HepG2 (cell line): ENCODE results near the gene PHEX. TPM values are rescaled to one million over a fixed set of nuclear protein-coding genes. Genes with fewer than 3 reads are reported as not detected.

Source experiments
- ATAC-seq: fragments of 200-7000 bp; cut with Tn5 transposase; 3 replicates; pipeline ENCODE4 v1.9.1; 2020; ENCODE audit warnings: mild to moderate bottlenecking, moderate library complexity
- BruUV-seq: library from RNA; stranded (reverse); fragments of 400-500 nt; replicated peaks from 2 replicates; lab custom pipeline; 2021; lab: Mats Ljungman, UMichigan
- CTCF ChIA-PET: fragments of 300-600 bp; formaldehyde crosslinking; extraction: SDS; loops from one replicate; lab custom pipeline; 2021; ENCODE audit warnings: low total read pairs, inconsistent platforms, low intra/inter-chr PET ratio; lab: Yijun Ruan, JAX
- POLR2A ChIA-PET: fragments of 350-600 bp; sonication (Branson Sonifier 250); formaldehyde crosslinking; loops from one replicate; lab custom pipeline; 2020; ENCODE audit warnings: antibody characterized with exemption, inconsistent platforms; lab: Yijun Ruan, JAX
- DNase-seq: peaks from one replicate; pipeline ENCODE4 v3.0.0-alpha.2; 2015; ENCODE audit warnings: low spot score
- FAIRE-seq: peaks from 3 replicates; lab custom pipeline; 2011; peaks lifted over from hg19 to GRCh38; lab: Jason Lieb, UNC
- H2AFZ ChIP-seq: one replicate; pipeline ENCODE4 v1.6.1; 2011; ENCODE audit warnings: low read length, inconsistent platforms
- H3K27ac ChIP-seq: fragments of 300-600 bp; 3 replicates; pipeline ENCODE4 v1.8.0; 2011; ENCODE audit warnings: mixed run types, mild to moderate bottlenecking, mixed read lengths, low read length, inconsistent platforms; ENCODE audit not compliant: insufficient read depth; ENCODE audit errors: extremely low read length
- H3K27me3 ChIP-seq, 2 experiments: fragments of 200-600 bp in 1 of 2; 2 replicates in 1 of 2; 3 replicates in 1 of 2; pipeline versions ENCODE4 v1.6.0 to v1.8.0; 2011; ENCODE audit warnings: low read length in 2 of 2, mild to moderate bottlenecking in 2 of 2, moderate library complexity in 2 of 2, inconsistent platforms in 1 of 2; ENCODE audit not compliant: insufficient read depth in 2 of 2, control insufficient read depth in 1 of 2
- H3K36me3 ChIP-seq, 2 experiments: fragments of 200-600 bp in 1 of 2; replicated peaks in 1 of 2; 2 replicates in 1 of 2; 3 replicates in 1 of 2; pipeline versions ENCODE4 v1.5.1 to v1.8.0; 2011; ENCODE audit warnings: low read length in 2 of 2, inconsistent platforms in 1 of 2; ENCODE audit not compliant: insufficient read depth in 2 of 2, control insufficient read depth in 1 of 2
- H3K4me1 ChIP-seq: 2 replicates; pipeline ENCODE4 v1.5.1; 2012; ENCODE audit warnings: low read length, inconsistent platforms; ENCODE audit not compliant: insufficient read depth
- H3K4me2 ChIP-seq: 2 replicates; pipeline ENCODE4 v1.6.0; 2011; ENCODE audit warnings: low read depth, low read length, inconsistent platforms
- H3K4me3 ChIP-seq, 3 experiments: fragments of 200-600 bp in 1 of 3; sonication (generic), shearing (Covaris generic) in 1 of 3; replicated peaks in 1 of 3; 2 replicates each; pipeline ENCODE4 v1.5.1; 2011 to 2016; ENCODE audit warnings: low read length in 3 of 3, inconsistent platforms in 2 of 3, low read depth in 2 of 3, mild to moderate bottlenecking in 2 of 3, control low read depth in 1 of 3, mixed read lengths in 1 of 3; ENCODE audit not compliant: insufficient read depth in 1 of 3
- H3K79me2 ChIP-seq: one replicate; pipeline ENCODE4 v1.6.1; 2011; ENCODE audit warnings: low read length, inconsistent platforms; ENCODE audit not compliant: insufficient read depth
- H3K9ac ChIP-seq: 2 replicates; pipeline ENCODE4 v1.6.0; 2011; ENCODE audit warnings: mild to moderate bottlenecking, low read depth, low read length, inconsistent platforms; ENCODE audit not compliant: insufficient read depth
- H3K9me3 ChIP-seq: 2 replicates; pipeline ENCODE4 v1.5.1; 2012; ENCODE audit warnings: mild to moderate bottlenecking, low read length
- H4K20me1 ChIP-seq: 2 replicates; pipeline ENCODE4 v1.6.0; 2011; ENCODE audit warnings: inconsistent platforms, mild to moderate bottlenecking, low read length, moderate library complexity; ENCODE audit not compliant: insufficient read depth
- FOSL2 ChIP-seq: sonication (generic); formaldehyde crosslinking; IDR thresholded peaks from 2 replicates; pipeline ENCODE4 v1.4.0; 2020; ENCODE audit warnings: missing genetic modification reagents
- MAFK ChIP-seq, 2 experiments: IDR thresholded peaks in 1 of 2; conservative IDR thresholded peaks in 1 of 2; 2 replicates each; pipeline ENCODE4 v1.6.1; 2011; ENCODE audit warnings: improper control_type of control experiment in 2 of 2, low read length in 2 of 2
- NPAS2 ChIP-seq: sonication (generic); formaldehyde crosslinking; IDR thresholded peaks from 2 replicates; pipeline ENCODE4 v1.8.0; 2022; ENCODE audit warnings: mild to moderate bottlenecking, missing genetic modification reagents, borderline replicate concordance
- SIX4 ChIP-seq: sonication (generic); formaldehyde crosslinking; IDR thresholded peaks from 2 replicates; pipeline ENCODE4 v1.4.0; 2020; ENCODE audit warnings: missing genetic modification reagents
- SRSF9 ChIP-seq: fragments of 200-400 bp; formaldehyde crosslinking; IDR thresholded peaks from 2 replicates; pipeline ENCODE4 v1.6.1; 2018; ENCODE audit warnings: borderline replicate concordance, mild to moderate bottlenecking, low read depth, low read length; ENCODE audit not compliant: insufficient read depth, poor library complexity, severe bottlenecking
- ZFAT ChIP-seq: sonication (generic); formaldehyde crosslinking; conservative IDR thresholded peaks from 2 replicates; pipeline ENCODE4 v1.8.1; 2023; ENCODE audit warnings: missing genetic modification reagents, inconsistent platforms
- ZFP41 ChIP-seq: sonication (generic); formaldehyde crosslinking; IDR thresholded peaks from 2 replicates; pipeline ENCODE4 v1.4.0; 2020; ENCODE audit warnings: mild to moderate bottlenecking, missing genetic modification reagents, borderline replicate concordance
- ZNF34 ChIP-seq: sonication (generic); formaldehyde crosslinking; IDR thresholded peaks from 2 replicates; pipeline ENCODE4 v1.4.0; 2020; ENCODE audit warnings: mild to moderate bottlenecking, missing genetic modification reagents, borderline replicate concordance
- WGBS: methylation state at CpG from one replicate; pipeline ENCODE4 v1.1.6; 2017; ENCODE audit warnings: low lambda C conversion rate; 5-methylcytosine and 5-hydroxymethylcytosine counted together
- in situ Hi-C: cut with HindIII; loops from 2 replicates; pipeline ENCODE4 v1.10.0; 2017; ENCODE audit warnings: low pct_unique_long_range_greater_than_20kb; ENCODE audit not compliant: extremely low pct_ligation_motif_present
- intact Hi-C: fragments of 100-400 bp; cut with micrococcal nuclease; formaldehyde crosslinking; loops from one replicate; pipeline ENCODE4 v1.10.0; 2022; ENCODE audit not compliant: unreplicated experiment
- polyA plus RNA-seq, 8 experiments: library from polyadenylated mRNA; depleted of rRNA in 3 of 8; stranded (reverse) in 7 of 8; unstranded in 1 of 8; fragments of >200 nt; fragmentation: Illumina TruSeq in 4 of 8; extraction: Trizol in 4 of 8; gene quantifications; 2 replicates each; pipeline versions ENCODE4 v1.2.1 to v1.2.3, GENCODE V29; 2011 to 2016; ENCODE audit warnings: low read depth in 4 of 8, missing spikeins in 1 of 8, mixed read lengths in 1 of 8; ENCODE audit not compliant: insufficient read depth in 1 of 8
- total RNA-seq, 5 experiments: library from RNA; depleted of rRNA; stranded (reverse); fragments of >200 nt; fragmentation: Illumina TruSeq; extraction: Trizol; gene quantifications; 2 replicates each; pipeline ENCODE4 v1.2.3, GENCODE V29; 2016; ENCODE audit warnings: low read depth in 1 of 5

PHEX gene
- total and polyA plus RNA-seq, 2 of the 13 experiments (the other 11 are each of a cell fraction or from before 2014, with no cell fraction given): 0.01 to 0.27 TPM

DNA sequence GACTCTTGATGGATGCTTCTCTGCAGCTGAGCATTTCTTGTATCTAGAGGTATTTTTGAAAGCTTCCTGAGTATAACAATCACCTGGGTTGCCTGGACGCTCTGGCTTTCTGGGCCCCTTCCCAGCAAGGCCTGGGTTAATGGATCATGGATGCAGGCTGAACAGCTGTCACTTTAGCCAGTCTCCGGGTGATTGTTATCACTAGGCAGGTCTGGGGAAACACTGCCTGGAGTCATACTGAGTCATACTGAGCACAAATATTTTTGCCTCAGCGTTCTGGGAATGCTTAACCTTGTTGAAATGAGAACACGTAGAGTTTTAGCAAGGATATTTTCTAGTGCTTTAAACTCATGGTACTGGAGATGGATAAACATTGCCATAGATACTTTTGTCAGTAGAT, 102.6 kb downstream of the PHEX start:
- WGBS: no CpG with 5 or more reads among the region's 4 CpGs
- BruUV-seq: no TSS peak
- no peak overlapping the region for H2AFZ ChIP-seq
- H3K4me3 ChIP-seq: no peak overlapping the region
- H3K9ac ChIP-seq: no peak overlapping the region
- no peaks in the 10 kb centered on the region for H4K20me1 ChIP-seq
- H3K4me2 ChIP-seq: no peak overlapping the region
- DNase-seq (peak; percentile 22), ATAC-seq (peak; percentile 61), FAIRE-seq (no peak)
- in situ Hi-C loops: loop anchor here (10.0 kb wide), 1 partner anchor 610 kb away; no protein-coding TSS in a partner anchor
- intact Hi-C loops: loop anchor here (5.0 kb wide), 2 partner anchors 147 to 1183 kb away; no protein-coding TSS in a partner anchor
- CTCF ChIA-PET: no interaction called here
- H3K36me3 ChIP-seq: no peaks in the 10 kb centered on the region
- H3K27me3 ChIP-seq: no peaks in the 10 kb centered on the region
- no peak overlapping the region for H3K27ac ChIP-seq
- H3K4me1 ChIP-seq: peaks cover 10% of the 10 kb centered on the region; the same call in 1 of the 2 replicates
- H3K9me3 ChIP-seq: no peaks in the 10 kb centered on the region
- POLR2A ChIA-PET: no interaction called here
- TF ChIP-seq FOSL2 (CRISPR knock-in tag): peak; percentile 31; the same call in 1 of the 2 replicates
- TF ChIP-seq MAFK (conservative IDR thresholded peaks at IDR 0.05 in 1 of 2, IDR thresholded peaks at IDR 0.05 in 1 of 2; ENCODE audit: low read length in 2 of 2): no peak
- no peak for TF ChIP-seq SRSF9
- TF ChIP-seq ZFAT: no peak
- no peaks in the 10 kb centered on the region for H3K79me2 ChIP-seq

DNA sequence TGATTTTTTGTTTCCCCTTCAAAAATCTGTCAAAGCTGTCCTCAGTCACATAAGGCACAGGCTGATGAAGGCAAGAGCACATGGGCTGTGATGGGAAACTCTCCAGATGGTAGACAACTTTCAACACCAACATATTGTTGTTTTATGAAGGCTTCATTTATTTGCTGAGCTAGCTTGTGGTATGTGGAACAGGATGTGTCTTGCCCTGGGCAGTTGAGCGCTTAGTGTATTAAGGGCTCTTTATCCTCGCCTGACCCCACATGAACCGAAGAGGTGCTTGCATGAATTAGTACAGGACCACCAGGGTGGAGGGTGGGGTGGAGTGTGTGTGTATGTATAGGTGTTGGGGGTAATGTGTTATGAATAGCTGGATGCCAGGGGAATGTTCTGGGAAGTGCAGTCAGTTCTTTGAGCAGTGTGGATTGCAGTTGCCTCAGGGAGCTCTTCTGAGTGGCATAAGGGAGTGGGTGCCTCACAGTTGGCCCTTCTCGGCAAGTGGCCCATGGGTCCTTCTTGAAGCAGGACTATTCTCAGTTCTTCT, 103.1 kb downstream of the PHEX start:
- H3K79me2 ChIP-seq: no peaks in the 10 kb centered on the region
- no TSS peak for BruUV-seq
- H3K9me3 ChIP-seq: no peaks in the 10 kb centered on the region
- ChIA-PET CTCF (interaction anchor here (1.2 to 1.5 kb wide), 3 partner anchors 57 to 613 kb away, joined by 3 to 8 read pairs (median 4); no protein-coding TSS in a partner anchor), POLR2A (no interaction called here)
- intact Hi-C loops (loop anchor here (5.0 kb wide), 2 partner anchors 148 to 1182 kb away; no protein-coding TSS in a partner anchor), in situ Hi-C loops (loop anchor here (10.0 kb wide), 1 partner anchor 610 kb away; no protein-coding TSS in a partner anchor)
- H4K20me1 ChIP-seq: no peaks in the 10 kb centered on the region
- FAIRE-seq (no peak), DNase-seq (no peak), ATAC-seq (no peak; the same call in 2 of the 3 replicates)
- no peaks in the 10 kb centered on the region for H3K36me3 ChIP-seq
- 14% methylated on average over 3 of the region's 4 CpGs for WGBS
- peaks cover 10% of the 10 kb centered on the region; the same call in 1 of the 2 replicates for H3K4me1 ChIP-seq
- no peaks in the 10 kb centered on the region for H3K27me3 ChIP-seq
- H3K27ac ChIP-seq: no peak overlapping the region
- H3K4me2 ChIP-seq: no peak overlapping the region
- H3K9ac ChIP-seq: no peak overlapping the region
- TF ChIP-seq SIX4 (CRISPR knock-in tag) (no peak), NPAS2 (CRISPR knock-in tag) (no peak), ZFP41 (no peak), ZNF34 (no peak)
- H2AFZ ChIP-seq: no peak overlapping the region
- no peak overlapping the region for H3K4me3 ChIP-seq
